Liver (tissue), 9 donors: ENCODE results near the gene PEX7. TPM values are rescaled to one million over a fixed set of nuclear protein-coding genes. Genes with fewer than 3 reads are reported as not detected.

Experiments
- DNase-seq: peaks from one replicate; pipeline ENCODE4 v3.0.0-alpha.2; 2017; ENCODE audit warnings: low spot score
- H3K27ac ChIP-seq, 2 donors: one replicate each; pipeline ENCODE4 v1.7.0; 2013; ENCODE audit warnings: inconsistent platforms in 2 of 2, low read length in 2 of 2, control low read depth in 1 of 2, low read depth in 1 of 2, mild to moderate bottlenecking in 1 of 2
- H3K27me3 ChIP-seq, 4 donors: one replicate each; pipeline versions ENCODE4 v1.6.1 to v1.7.0; 2013; ENCODE audit warnings: low read length in 3 of 4, inconsistent platforms in 1 of 4, mild to moderate bottlenecking in 1 of 4, moderate library complexity in 1 of 4; ENCODE audit not compliant: control insufficient read depth in 4 of 4, insufficient read depth in 4 of 4
- H3K36me3 ChIP-seq, 4 donors: one replicate each; pipeline versions ENCODE4 v1.6.1 to v1.7.0; 2013; ENCODE audit warnings: low read length in 3 of 4, mild to moderate bottlenecking in 3 of 4, low read depth in 1 of 4, moderate library complexity in 1 of 4; ENCODE audit not compliant: control insufficient read depth in 4 of 4, insufficient read depth in 3 of 4
- H3K4me1 ChIP-seq, 4 donors: one replicate each; pipeline versions ENCODE4 v1.6.1 to v1.7.0; 2013; ENCODE audit warnings: low read length in 3 of 4, mild to moderate bottlenecking in 3 of 4, moderate library complexity in 1 of 4; ENCODE audit not compliant: control insufficient read depth in 4 of 4, insufficient read depth in 4 of 4
- H3K4me3 ChIP-seq, 3 donors: one replicate each; pipeline versions ENCODE4 v1.6.1 to v1.7.0; 2013; ENCODE audit warnings: low read length in 3 of 3, control low read depth in 1 of 3, low read depth in 1 of 3, mild to moderate bottlenecking in 1 of 3
- H3K9ac ChIP-seq, 2 donors: one replicate each; pipeline ENCODE4 v1.7.0; 2013; ENCODE audit warnings: low read length in 2 of 2, mild to moderate bottlenecking in 2 of 2, moderate library complexity in 2 of 2, control low read depth in 1 of 2, low read depth in 1 of 2
- H3K9me3 ChIP-seq, 4 donors: one replicate each; pipeline versions ENCODE4 v1.6.1 to v1.7.0; 2013; ENCODE audit warnings: low read length in 3 of 4; ENCODE audit not compliant: control insufficient read depth in 4 of 4
- ATF3 ChIP-seq: IDR thresholded peaks from 2 replicates; pipeline ENCODE4 v1.6.1; 2016; ENCODE audit warnings: antibody characterized with exemption
- CTCF ChIP-seq: fragments of 150-350 bp; IDR thresholded peaks from 2 replicates; pipeline ENCODE4 v1.5.1; 2017; ENCODE audit warnings: improper control_type of control experiment, low read depth, low read length; ENCODE audit not compliant: missing input control
- EGR1 ChIP-seq, 2 donors: IDR thresholded peaks; 2 replicates each; pipeline ENCODE4 v1.6.1; 2016 to 2018; ENCODE audit warnings: antibody characterized with exemption in 2 of 2, low read depth in 2 of 2
- FOXA1 ChIP-seq: IDR thresholded peaks from 2 replicates; pipeline ENCODE4 v1.6.1; 2016; ENCODE audit warnings: antibody characterized with exemption
- GABPA ChIP-seq, 2 donors: IDR thresholded peaks in 1 of 2; conservative IDR thresholded peaks in 1 of 2; 2 replicates each; pipeline ENCODE4 v1.6.1; 2016; ENCODE audit warnings: antibody characterized with exemption in 2 of 2, mild to moderate bottlenecking in 1 of 2, moderate library complexity in 1 of 2
- HNF4A ChIP-seq, 2 donors: conservative IDR thresholded peaks; 2 replicates each; pipeline ENCODE4 v1.6.1; 2016; ENCODE audit warnings: antibody characterized with exemption in 2 of 2, mild to moderate bottlenecking in 2 of 2
- JUND ChIP-seq, 2 donors: IDR thresholded peaks; 2 replicates each; pipeline ENCODE4 v1.6.1; 2016; ENCODE audit warnings: antibody characterized with exemption in 2 of 2
- MAX ChIP-seq: IDR thresholded peaks from 2 replicates; pipeline ENCODE4 v1.6.1; 2016; ENCODE audit warnings: antibody characterized with exemption
- REST ChIP-seq: IDR thresholded peaks from 2 replicates; pipeline ENCODE4 v1.6.1; 2016; ENCODE audit warnings: antibody characterized with exemption, mild to moderate bottlenecking
- RXRA ChIP-seq, 2 donors: IDR thresholded peaks; 2 replicates each; pipeline ENCODE4 v1.6.1; 2017 to 2018; ENCODE audit warnings: antibody characterized with exemption in 2 of 2, mild to moderate bottlenecking in 1 of 2
- TAF1 ChIP-seq: conservative IDR thresholded peaks from 2 replicates; pipeline ENCODE4 v1.6.1; 2016; ENCODE audit warnings: antibody characterized with exemption, mild to moderate bottlenecking
- YY1 ChIP-seq: IDR thresholded peaks from 2 replicates; pipeline ENCODE4 v1.6.1; 2016; ENCODE audit warnings: antibody characterized with exemption, mild to moderate bottlenecking
- ZBTB33 ChIP-seq: IDR thresholded peaks from 2 replicates; pipeline ENCODE4 v1.6.1; 2016; ENCODE audit warnings: antibody characterized with exemption
- WGBS: extraction: QIAGEN DNeasy Blood & Tissue Kit; methylation state at CpG from one replicate; pipeline ENCODE4 v1.1.7; 2013; 5-methylcytosine and 5-hydroxymethylcytosine counted together
- polyA plus RNA-seq, 2 donors: library from polyadenylated mRNA; stranded (reverse) in 1 of 2; unstranded in 1 of 2; fragments of 200-250 nt in 1 of 2; fragments of >200 nt in 1 of 2; fragmentation: Nextera tagmentation in 1 of 2; extraction: Ambion mirVana in 1 of 2; gene quantifications; one replicate each; pipeline versions ENCODE4 v1.2.1 to v1.2.3, GENCODE V29; 2013 to 2015
- total RNA-seq, 2 donors: library from RNA; depleted of rRNA; stranded (reverse); fragments of >200 nt; gene quantifications; one replicate each; pipeline ENCODE4 v1.2.3, GENCODE V29; 2014
- donor health status: healthy.
- donor health status: healthy.
- donor health status: healthy.
- donor health status: healthy.
- donor health status: healthy.

The PEX7 gene
- total and polyA plus RNA-seq, 4 donors = 5.2 to 7.5 (median 6.2) TPM

- H3K27ac ChIP-seq = no peak overlapping the region
- no peak overlapping the region for H3K9ac ChIP-seq
- peaks cover 0 to 7% (median 2%) of the 10 kb centered on the region in 4 donors for H3K4me1 ChIP-seq
- H3K4me3 ChIP-seq = no peak overlapping the region
- no peaks in the 10 kb centered on the region for H3K27me3 ChIP-seq
- peaks cover 0 to 1% (median 0%) of the 10 kb centered on the region in 4 donors for H3K36me3 ChIP-seq
- TF ChIP-seq ZBTB33 = no peak
- no peak for TF ChIP-seq GABPA (IDR thresholded peaks at IDR 0.05 in 1 of 2, conservative IDR thresholded peaks at IDR 0.05 in 1 of 2)
- no peak for TF ChIP-seq FOXA1
- TF ChIP-seq YY1 = no peak
- no peak for TF ChIP-seq EGR1 (IDR thresholded peaks at IDR 0.05; ENCODE audit: low read depth in 2 of 2)
- no peak for TF ChIP-seq TAF1
- no peak for TF ChIP-seq JUND (IDR thresholded peaks at IDR 0.05)
- no peak for TF ChIP-seq REST
- no peak for TF ChIP-seq HNF4A (conservative IDR thresholded peaks at IDR 0.05)
- no peak for TF ChIP-seq RXRA (IDR thresholded peaks at IDR 0.05)
- no peak for TF ChIP-seq ATF3
- no peak for TF ChIP-seq CTCF
- WGBS = 87% methylated on average over 2 of the region's 2 CpGs
- no peaks in the 10 kb centered on the region for H3K9me3 ChIP-seq
- DNase-seq = no peak
These were observed 1.8 kb upstream of the PEX7 start for GRCh38 chr6:136820561-136820960.

GRCh38 chr6:136822046-136822375 is 381 bp upstream of the PEX7 start:
- Histone ChIP-seq H3K36me3 (peaks cover 0 to 8% (median 3%) of the 10 kb centered on the region in 4 donors), H3K9ac (peak overlapping the region; percentile 68 to 82), H3K4me3 (peak overlapping the region; percentile 66 to 91 (median 85)), H3K27ac (peak overlapping the region; percentile 79 to 91), H3K4me1 (peaks cover 0 to 7% (median 2%) of the 10 kb centered on the region in 4 donors), H3K27me3 (no peaks in the 10 kb centered on the region), H3K9me3 (no peaks in the 10 kb centered on the region)
- no peak for DNase-seq
- WGBS = 2% methylated on average over 11 of the region's 11 CpGs
- TF ChIP-seq HNF4A (conservative IDR thresholded peaks at IDR 0.05) = no peak
- TF ChIP-seq ATF3 = no peak
- peak in 1 of 2 donors; percentile 25 for TF ChIP-seq EGR1 (IDR thresholded peaks at IDR 0.05; ENCODE audit: low read depth in 2 of 2)
- TF ChIP-seq MAX = peak; percentile 7
